GM12801 (cell line): ENCODE data around the gene MYL3.

ENCODE experiments used
- TF ChIP-seq, protein P1 (sequence below): IDR thresholded peaks from one replicate; pipeline ENCODE4 v1.5.1; 2011; ENCODE audit warnings: control low read depth; ENCODE audit not compliant: insufficient read length; ENCODE audit errors: extremely low read depth

Gene MYL3

DNA sequence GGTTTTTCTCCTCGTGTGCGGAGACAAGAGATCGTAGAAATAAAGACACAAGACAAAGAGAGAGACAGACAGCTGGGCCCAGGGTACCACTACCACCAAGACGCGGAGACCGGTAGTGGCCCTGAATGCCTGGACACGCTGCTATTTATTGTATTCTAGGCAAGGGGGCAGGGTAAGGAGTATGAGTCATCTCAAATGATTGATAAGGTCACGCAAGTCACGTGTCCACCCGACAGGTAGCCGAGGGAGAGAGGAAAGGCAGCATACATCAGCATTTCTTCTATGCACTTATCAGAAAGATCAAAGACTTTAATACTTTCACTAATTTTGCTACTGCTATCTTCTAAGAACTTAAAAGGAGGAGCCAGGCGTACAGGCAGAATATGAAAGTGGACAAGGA lies 28.2 kb downstream of the MYL3 start:
- TF ChIP-seq, protein P1, sequence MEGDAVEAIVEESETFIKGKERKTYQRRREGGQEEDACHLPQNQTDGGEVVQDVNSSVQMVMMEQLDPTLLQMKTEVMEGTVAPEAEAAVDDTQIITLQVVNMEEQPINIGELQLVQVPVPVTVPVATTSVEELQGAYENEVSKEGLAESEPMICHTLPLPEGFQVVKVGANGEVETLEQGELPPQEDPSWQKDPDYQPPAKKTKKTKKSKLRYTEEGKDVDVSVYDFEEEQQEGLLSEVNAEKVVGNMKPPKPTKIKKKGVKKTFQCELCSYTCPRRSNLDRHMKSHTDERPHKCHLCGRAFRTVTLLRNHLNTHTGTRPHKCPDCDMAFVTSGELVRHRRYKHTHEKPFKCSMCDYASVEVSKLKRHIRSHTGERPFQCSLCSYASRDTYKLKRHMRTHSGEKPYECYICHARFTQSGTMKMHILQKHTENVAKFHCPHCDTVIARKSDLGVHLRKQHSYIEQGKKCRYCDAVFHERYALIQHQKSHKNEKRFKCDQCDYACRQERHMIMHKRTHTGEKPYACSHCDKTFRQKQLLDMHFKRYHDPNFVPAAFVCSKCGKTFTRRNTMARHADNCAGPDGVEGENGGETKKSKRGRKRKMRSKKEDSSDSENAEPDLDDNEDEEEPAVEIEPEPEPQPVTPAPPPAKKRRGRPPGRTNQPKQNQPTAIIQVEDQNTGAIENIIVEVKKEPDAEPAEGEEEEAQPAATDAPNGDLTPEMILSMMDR = no peak

DNA sequence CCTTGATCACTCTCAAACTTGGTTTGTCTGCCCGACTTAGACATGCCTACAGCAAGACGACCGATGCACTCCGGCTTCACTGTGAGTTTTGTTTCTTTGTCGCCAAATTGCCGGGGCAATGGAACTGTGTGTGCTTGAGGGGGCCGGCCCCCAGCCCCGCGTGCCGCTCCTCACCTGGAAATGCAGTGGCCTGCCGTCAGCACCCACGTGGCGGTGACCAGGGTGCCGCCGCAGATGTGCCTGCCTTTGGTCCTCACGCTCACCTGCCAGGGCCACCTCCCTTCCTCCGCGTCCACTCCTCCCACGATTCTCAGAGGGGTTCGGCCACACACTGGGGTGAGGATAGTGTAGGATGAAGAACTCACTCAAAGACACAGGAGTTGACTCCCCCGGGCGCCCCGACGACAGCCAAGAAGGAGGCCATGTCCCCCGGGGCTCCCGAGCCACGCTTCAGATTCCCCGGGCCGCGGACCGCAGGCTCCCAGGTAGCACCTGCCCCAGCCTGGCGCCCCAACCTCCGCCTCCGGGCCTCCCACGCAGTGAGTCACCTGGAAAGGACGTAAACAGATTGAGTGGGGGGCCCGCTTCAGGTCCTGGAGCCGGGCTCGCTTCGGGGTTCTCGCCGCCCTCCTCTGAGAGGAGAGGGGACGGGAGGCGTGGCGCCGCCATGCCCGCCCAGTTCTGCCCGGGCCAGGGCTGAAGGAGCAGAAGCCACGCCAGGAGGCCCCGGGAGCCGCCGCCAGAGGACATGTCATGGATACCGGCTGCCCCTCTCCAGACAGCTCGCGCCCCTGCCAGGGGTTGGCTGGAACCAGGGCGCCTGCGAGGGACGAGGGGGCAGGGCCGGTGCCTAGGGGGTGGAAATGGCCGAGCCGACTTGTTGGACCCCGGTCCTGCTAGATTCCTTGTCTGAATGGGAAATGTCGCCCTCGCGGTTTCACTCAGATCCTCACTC lies 29.6 kb downstream of the MYL3 start:
- TF ChIP-seq, protein P1 = no peak

DNA sequence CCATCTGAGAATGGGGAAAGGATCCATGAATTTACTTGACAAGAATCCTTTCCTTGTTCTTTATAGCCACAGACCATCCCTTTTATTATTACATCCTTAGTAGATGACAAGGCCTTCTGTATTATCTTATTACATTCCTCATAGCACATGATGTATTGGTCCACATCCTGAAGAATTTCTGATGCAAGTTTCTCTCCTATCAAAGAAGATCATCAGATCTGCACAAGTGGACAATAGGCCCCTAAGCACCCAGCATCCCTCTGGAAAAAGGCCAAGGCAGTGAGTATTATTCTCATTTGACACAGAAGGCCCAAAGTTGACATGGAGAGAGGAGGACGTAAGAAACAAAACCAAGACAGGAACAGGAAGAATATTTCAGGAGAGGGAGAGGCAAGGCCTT lies 31.4 kb downstream of the MYL3 start:
- TF ChIP-seq, protein P1 = no peak

DNA sequence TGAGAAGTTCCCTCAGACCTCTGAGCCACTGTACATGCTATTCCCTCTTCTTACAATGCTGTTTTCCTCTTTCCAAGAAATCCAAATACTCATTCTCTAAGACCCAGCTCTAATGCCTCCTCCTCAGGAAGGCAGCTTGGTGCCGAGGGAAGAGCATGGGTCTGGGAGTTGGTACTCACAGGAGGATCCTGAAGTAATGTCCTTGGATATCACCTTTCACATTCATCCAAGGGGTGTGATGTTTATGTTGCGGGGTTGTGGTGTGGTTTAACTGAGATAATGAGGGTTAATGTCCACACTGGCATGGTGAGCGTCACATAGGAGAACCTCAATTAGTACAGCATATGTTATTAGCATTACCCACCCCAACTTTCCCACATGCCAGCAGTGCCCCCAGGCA lies 31.9 kb downstream of the MYL3 start:
- TF ChIP-seq, protein P1 = no peak

DNA sequence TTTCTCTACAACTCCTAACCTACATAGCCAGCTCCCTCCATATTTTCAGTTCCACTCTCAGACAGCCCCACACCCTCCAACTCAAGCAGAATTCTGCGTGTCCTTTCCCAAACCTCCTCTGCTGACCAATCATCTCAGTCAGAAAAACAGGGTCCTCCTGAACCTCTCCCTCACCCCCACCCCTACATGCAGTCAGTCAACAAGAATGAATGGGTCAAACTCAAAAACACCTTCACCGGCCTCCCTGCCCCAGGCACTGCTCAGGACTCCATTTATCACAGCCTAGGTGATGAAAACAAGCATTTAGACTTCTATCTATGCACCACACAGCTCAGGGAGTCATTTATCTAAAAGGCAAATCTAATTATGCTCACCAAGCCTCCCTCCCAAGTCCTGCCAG lies 32.4 kb downstream of the MYL3 start:
- TF ChIP-seq, protein P1 = no peak

DNA sequence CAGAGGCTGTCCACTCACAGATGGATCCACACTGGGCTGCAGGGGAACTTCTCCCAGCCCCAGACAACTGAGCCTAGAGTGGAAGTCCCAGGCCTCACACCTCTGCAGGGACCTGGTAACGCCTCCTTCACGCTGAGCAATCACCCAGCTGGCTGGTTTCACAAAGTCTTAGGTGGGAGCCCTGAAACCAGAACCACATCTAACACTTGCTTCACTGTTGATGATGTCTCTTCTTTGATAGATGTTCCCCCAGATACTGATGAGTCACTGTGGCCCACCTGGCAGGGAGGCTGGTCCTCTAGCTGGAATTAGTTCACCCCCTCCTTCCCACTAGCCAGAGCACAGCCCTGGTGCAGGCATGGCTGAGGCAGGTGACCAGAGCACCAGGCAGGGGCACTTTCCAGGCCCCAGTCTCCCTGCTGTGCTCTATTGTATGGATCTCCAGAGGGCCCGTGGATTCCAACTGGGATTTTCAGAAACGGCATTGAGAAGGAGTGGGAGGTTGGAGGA lies 33.5 kb downstream of the MYL3 start:
- TF ChIP-seq, protein P1 = no peak

DNA sequence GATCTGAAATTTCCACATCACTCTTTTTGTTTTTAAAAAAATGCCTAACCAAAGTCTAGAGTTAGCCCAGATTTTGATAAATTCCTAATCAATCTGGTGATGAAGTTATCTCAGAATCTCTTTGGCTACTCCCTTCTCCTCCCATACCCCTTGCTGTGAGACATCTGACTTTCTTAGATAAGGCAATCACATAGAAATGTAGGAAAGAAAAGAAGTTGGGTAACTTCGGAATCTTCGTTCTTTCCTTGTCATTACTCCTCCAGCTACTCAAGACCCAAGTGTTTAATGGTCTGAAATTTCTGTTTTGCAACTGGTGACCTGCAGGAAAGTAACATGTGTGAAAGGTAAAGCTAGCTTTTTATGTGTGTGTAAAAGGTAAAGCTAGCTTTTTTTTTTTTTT lies 37.8 kb downstream of the MYL3 start:
- TF ChIP-seq, protein P1 = no peak
